ENCODE measurements around the gene HEXB. TPM values are rescaled to one million over a fixed set of nuclear protein-coding genes. Genes with fewer than 3 reads are reported as not detected.

HEXB gene
- total RNA-seq: 100 to 1,000 TPM in 3 of 4 donors, 10 to 100 TPM in 1; 94.2 to 204 (median 136) TPM

GRCh38 chr5:74684900-74685851, at the start of gene HEXB:
Gene HEXB (plus strand): TSS chr5:74685233. CDS start chr5:74685261, 28 bp downstream.
- DNase-seq (ENCODE audit: low spot score): peak; percentile 67
- TF ChIP-seq, protein P1, sequence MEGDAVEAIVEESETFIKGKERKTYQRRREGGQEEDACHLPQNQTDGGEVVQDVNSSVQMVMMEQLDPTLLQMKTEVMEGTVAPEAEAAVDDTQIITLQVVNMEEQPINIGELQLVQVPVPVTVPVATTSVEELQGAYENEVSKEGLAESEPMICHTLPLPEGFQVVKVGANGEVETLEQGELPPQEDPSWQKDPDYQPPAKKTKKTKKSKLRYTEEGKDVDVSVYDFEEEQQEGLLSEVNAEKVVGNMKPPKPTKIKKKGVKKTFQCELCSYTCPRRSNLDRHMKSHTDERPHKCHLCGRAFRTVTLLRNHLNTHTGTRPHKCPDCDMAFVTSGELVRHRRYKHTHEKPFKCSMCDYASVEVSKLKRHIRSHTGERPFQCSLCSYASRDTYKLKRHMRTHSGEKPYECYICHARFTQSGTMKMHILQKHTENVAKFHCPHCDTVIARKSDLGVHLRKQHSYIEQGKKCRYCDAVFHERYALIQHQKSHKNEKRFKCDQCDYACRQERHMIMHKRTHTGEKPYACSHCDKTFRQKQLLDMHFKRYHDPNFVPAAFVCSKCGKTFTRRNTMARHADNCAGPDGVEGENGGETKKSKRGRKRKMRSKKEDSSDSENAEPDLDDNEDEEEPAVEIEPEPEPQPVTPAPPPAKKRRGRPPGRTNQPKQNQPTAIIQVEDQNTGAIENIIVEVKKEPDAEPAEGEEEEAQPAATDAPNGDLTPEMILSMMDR (IDR thresholded peaks at IDR 0.05): no peak

GRCh38 chr5:74636149-74636548, 48.9 kb upstream of the HEXB start:
- TF ChIP-seq, protein P1 (IDR thresholded peaks at IDR 0.05): no peak
- DNase-seq (ENCODE audit: low spot score) (no peak), ATAC-seq (ENCODE audit: low FRiP score) (no peak)

More at GRCh38 chr5:74684900-74685851, at the start of gene HEXB:
- peak; percentile 97 for ATAC-seq (ENCODE audit: low FRiP score)

DNA sequence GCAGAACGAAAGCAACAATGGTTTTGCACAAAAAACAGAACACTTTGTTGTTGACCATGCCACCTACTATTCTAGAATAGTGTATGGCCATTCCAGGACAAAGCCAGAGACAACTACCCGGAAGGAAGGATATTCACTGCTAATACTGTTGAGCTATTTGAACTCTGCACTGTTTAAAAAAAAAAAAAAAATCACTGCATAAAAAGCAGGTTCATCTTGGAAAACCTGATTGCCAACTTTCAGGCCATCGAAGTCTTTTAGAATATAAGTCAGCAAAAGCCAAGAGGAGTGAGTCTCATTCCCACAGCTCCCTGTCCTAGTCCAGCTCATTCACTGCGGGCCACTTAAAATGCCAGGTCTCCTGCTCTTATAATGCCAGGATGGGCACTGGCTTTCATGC, 48.5 kb upstream of the HEXB start:
- DNase-seq (ENCODE audit: low spot score) (no peak), ATAC-seq (ENCODE audit: low FRiP score) (no peak)
- TF ChIP-seq, protein P1 (IDR thresholded peaks at IDR 0.05): no peak

DNA sequence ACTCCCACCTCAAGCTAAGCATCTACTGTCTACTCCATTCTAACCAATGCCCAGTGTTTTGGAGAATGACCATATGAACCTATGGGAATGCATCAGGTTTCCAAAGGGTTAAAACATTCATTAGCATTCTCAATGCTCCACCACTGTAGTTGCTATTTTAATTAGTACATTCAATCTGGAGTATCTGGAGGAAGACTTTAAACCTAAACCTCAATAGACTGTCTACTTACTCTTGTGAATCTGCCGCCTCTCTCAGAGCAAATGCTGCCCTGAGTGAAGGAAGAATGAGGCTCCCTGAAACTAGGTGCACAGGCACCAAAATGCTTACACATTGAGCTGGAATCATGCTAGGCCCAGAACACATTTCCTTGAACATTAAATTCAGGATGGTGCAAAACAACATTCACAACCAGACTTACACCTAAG, 46.5 kb upstream of the HEXB start:
- ATAC-seq (ENCODE audit: low FRiP score): no peak
- TF ChIP-seq, protein P1 (IDR thresholded peaks at IDR 0.05): no peak

GRCh38 chr5:74638970-74639806, 45.8 kb upstream of the HEXB start:
- no peak for ATAC-seq (ENCODE audit: low FRiP score)
- no peak for DNase-seq (ENCODE audit: low spot score)
- TF ChIP-seq, protein P1 (IDR thresholded peaks at IDR 0.05): no peak

More for the DNA sequence above, 46.5 kb upstream of the HEXB start:
- no peak for DNase-seq (ENCODE audit: low spot score)

DNA sequence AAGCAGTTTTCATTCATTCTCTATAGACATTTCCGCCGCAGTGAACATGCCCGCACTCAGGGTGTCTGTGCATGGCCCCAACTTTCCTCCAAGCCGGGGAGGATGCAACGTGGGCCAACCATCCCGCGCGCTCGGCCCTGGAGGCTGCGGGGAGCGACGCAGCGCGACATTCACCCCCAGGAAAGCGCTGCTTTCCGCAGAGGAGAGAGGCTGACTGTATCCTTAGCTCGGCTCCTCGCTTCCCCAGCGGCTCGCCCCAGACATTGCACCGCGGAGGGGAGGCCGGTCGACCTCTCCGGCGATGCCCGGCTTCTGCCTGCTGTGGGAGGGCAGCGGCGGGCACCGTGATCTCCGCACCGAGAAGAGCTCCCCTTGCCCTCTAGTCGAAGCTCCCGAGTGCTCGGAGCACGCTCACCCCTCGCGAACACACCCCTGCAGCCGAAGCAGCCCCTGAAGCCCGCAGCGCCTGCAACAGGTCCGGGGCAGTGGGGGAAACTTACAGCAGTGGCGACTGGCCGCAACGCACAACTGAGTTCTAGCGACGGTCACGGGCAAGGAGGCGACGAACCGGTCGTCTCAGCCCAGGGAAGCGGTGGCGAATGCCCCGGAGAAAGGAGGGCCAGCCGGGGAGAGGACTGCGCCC, 45.1 kb upstream of the HEXB start:
- DNase-seq (ENCODE audit: low spot score): no peak
- peak; percentile 54 for ATAC-seq (ENCODE audit: low FRiP score)
- TF ChIP-seq, protein P1 (IDR thresholded peaks at IDR 0.05): no peak
